Body of pancreas (tissue), 4 donors: ENCODE measurements around the gene DOP1B.
A peak's percentile ranks its signal among the peaks of the same experiment; 100 is the strongest.

Source experiments
- POLR2A ChIP-seq, 3 donors: fragments of 450-650 bp; IDR thresholded peaks; one replicate each; pipeline ENCODE4 v1.6.1; 2016; ENCODE audit warnings: antibody characterized with exemption in 3 of 3, mild to moderate bottlenecking in 2 of 3
- TF ChIP-seq, protein P1 (sequence below), 7 experiments: fragments of 450-650 bp in 4 of 7; fragments of 200-600 bp in 3 of 7; sonication (generic) in 3 of 7; IDR thresholded peaks; one replicate each; pipeline ENCODE4 v1.5.1; 2016 to 2019; ENCODE audit warnings: antibody characterized with exemption in 7 of 7

DNA sequence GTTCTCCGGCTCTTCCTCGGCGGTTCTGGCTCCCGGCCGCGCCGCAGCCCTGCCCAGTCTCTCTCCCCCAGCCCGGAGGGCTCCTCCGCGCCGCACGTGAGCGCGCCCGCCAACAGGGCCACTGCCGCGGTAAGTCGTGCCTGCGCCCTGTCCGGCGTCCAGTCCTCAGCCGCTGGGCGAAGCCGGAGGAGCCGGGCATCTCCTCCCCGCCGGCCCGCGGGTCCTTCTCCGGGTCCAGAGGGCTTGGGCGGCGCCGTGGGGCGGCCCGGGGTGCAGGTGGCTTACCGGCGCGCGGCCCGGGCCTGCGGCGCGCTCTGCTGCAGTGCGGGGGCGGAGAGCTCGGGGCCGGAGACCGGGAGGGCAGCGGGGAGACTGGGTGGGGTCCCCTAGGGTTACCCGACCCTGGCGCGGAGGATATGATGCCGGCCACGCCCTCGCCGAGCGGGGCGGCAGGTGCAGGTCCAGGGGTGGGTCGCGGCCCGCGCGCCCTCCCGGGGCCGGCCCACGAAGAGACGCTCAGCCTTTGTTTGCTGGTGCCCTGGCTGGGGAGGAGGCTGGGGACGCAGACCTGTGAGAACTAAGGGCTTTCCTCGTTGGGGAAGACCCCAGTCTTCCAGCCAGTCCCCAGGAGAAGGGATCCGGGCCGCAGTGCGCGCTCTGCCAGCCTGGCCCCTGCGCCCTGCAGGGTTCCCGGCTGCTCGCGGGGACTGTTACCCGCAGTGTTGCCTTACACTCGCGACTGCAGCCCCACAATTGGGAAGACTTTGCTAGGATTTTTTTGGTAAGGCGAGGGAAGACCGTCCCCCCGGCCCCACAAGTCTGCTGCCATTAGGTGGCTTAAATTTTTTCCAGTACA lies at the start of gene DOP1B:
- TF ChIP-seq, protein P1, sequence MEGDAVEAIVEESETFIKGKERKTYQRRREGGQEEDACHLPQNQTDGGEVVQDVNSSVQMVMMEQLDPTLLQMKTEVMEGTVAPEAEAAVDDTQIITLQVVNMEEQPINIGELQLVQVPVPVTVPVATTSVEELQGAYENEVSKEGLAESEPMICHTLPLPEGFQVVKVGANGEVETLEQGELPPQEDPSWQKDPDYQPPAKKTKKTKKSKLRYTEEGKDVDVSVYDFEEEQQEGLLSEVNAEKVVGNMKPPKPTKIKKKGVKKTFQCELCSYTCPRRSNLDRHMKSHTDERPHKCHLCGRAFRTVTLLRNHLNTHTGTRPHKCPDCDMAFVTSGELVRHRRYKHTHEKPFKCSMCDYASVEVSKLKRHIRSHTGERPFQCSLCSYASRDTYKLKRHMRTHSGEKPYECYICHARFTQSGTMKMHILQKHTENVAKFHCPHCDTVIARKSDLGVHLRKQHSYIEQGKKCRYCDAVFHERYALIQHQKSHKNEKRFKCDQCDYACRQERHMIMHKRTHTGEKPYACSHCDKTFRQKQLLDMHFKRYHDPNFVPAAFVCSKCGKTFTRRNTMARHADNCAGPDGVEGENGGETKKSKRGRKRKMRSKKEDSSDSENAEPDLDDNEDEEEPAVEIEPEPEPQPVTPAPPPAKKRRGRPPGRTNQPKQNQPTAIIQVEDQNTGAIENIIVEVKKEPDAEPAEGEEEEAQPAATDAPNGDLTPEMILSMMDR (IDR thresholded peaks at IDR 0.05), result peak in 1 of 7 experiments; percentile 7
- peak in 1 of 3 donors; percentile 71 for TF ChIP-seq POLR2A (IDR thresholded peaks at IDR 0.05)
